Activated T-helper 1 cell treated with anti-CD3 and anti-CD28 coated beads, Interleukin-2, amount 50 U/mL, for 16 hours (primary cell): ENCODE results near the gene SLAMF7.
"Not testable (repeated sequence)": the region's sequence is repeated elsewhere in the genome, so short reads cannot be mapped to it uniquely, and the experiment has no call there.

ENCODE experiments used
- DNase-seq, 2 donors: peaks; one replicate each; pipeline ENCODE4 v3.0.0-alpha.2; 2020; ENCODE audit warnings: low read depth in 1 of 2, low spot score in 1 of 2

Gene SLAMF7

GRCh38 chr1:160773093-160773492 is 34.0 kb downstream of the SLAMF7 start:
- no peak for DNase-seq

- DNase-seq: no peak
These were observed 36.1 kb downstream of the SLAMF7 start for GRCh38 chr1:160774886-160775719.

GRCh38 chr1:160776178-160776577 is 37.1 kb downstream of the SLAMF7 start:
- no peak for DNase-seq

GRCh38 chr1:160777486-160778089 is 38.5 kb downstream of the SLAMF7 start:
- no peak for DNase-seq

GRCh38 chr1:160778976-160779375 is 39.9 kb downstream of the SLAMF7 start:
- no peak for DNase-seq

- DNase-seq: no peak
These were observed 40.8 kb downstream of the SLAMF7 start for GRCh38 chr1:160779626-160780397.

GRCh38 chr1:160780398-160780755 is 41.3 kb downstream of the SLAMF7 start:
- DNase-seq: no peak

- DNase-seq: no peak
These were observed 42.2 kb downstream of the SLAMF7 start for GRCh38 chr1:160781186-160781766.

GRCh38 chr1:160781914-160782689 is 43.1 kb downstream of the SLAMF7 start:
- no peak for DNase-seq

- DNase-seq: not testable (repeated sequence)
These were observed 44.1 kb downstream of the SLAMF7 start for GRCh38 chr1:160782988-160783765.

- no peak for DNase-seq
These were observed 50.1 kb downstream of the SLAMF7 start for GRCh38 chr1:160789051-160789701.

GRCh38 chr1:160789702-160790611 is 50.9 kb downstream of the SLAMF7 start:
- no peak for DNase-seq

- DNase-seq: no peak
These were observed 55.3 kb downstream of the SLAMF7 start for GRCh38 chr1:160794376-160794775.

- DNase-seq: peak; percentile 51 to 59
These were observed 56.9 kb downstream of the SLAMF7 start, which contains the start of gene LY9 for GRCh38 chr1:160795951-160796383. Gene LY9 (plus strand): TSS chr1:160796174. CDS start chr1:160796188, 14 bp downstream.

- DNase-seq: no peak
These were observed 58.2 kb downstream of the SLAMF7 start for GRCh38 chr1:160797271-160797709.

- peak; percentile 41 to 49 for DNase-seq
These were observed 58.8 kb downstream of the SLAMF7 start for GRCh38 chr1:160797861-160798273.

GRCh38 chr1:160798439-160798838 is 59.4 kb downstream of the SLAMF7 start:
- DNase-seq: no peak

- DNase-seq: no peak
These were observed 60.6 kb downstream of the SLAMF7 start for GRCh38 chr1:160799641-160800040.
